Gastroesophageal sphincter (tissue), 4 donors: ENCODE results near the gene IL12B. TPM values are rescaled to one million over a fixed set of nuclear protein-coding genes. Genes with fewer than 3 reads are reported as not detected.

Source experiments
- ATAC-seq: fragments of 150-250 bp; one replicate; pipeline ENCODE4 v1.9.1; 2016; ENCODE audit warnings: mild to moderate bottlenecking, moderate library complexity
- H3K27ac ChIP-seq, 4 donors: fragments of 200-600 bp; sonication (generic) in 3 of 4; 1 replicate in 3 of 4; 2 replicates in 1 of 4; pipeline ENCODE4 v1.5.1; 2016 to 2019
- H3K27me3 ChIP-seq: fragments of 200-600 bp; sonication (generic); one replicate; pipeline ENCODE4 v1.5.1; 2019
- H3K36me3 ChIP-seq, 2 donors: fragments of 200-600 bp; sonication (generic); one replicate each; pipeline ENCODE4 v1.5.1; 2019; ENCODE audit warnings: control low read depth in 1 of 2
- H3K4me1 ChIP-seq, 3 donors: fragments of 200-600 bp; sonication (generic); 1 replicate in 2 of 3; 2 replicates in 1 of 3; pipeline ENCODE4 v1.5.1; 2016 to 2019; ENCODE audit warnings: control low read depth in 2 of 3
- H3K4me3 ChIP-seq, 2 donors: fragments of 200-600 bp; sonication (generic); one replicate each; pipeline ENCODE4 v1.5.1; 2019; ENCODE audit warnings: mild to moderate bottlenecking in 1 of 2, moderate library complexity in 1 of 2
- H3K9me3 ChIP-seq, 3 donors: fragments of 200-600 bp; sonication (generic); one replicate each; pipeline ENCODE4 v1.5.1; 2017 to 2019; ENCODE audit warnings: control low read depth in 2 of 3
- EP300 ChIP-seq: sonication (generic); formaldehyde crosslinking; IDR thresholded peaks from one replicate; pipeline ENCODE4 v1.6.1; 2017; ENCODE audit warnings: antibody characterized with exemption, mild to moderate bottlenecking
- POLR2A ChIP-seq, 2 donors: fragments of 450-650 bp; IDR thresholded peaks; one replicate each; pipeline ENCODE4 v1.6.1; 2017; ENCODE audit warnings: antibody characterized with exemption in 2 of 2, mild to moderate bottlenecking in 2 of 2, moderate library complexity in 1 of 2
- POLR2AphosphoS5 ChIP-seq: sonication (generic); formaldehyde crosslinking; IDR thresholded peaks from one replicate; pipeline ENCODE4 v1.6.1; 2017; ENCODE audit warnings: antibody characterized with exemption
- WGBS, 2 donors: methylation state at CpG; one replicate each; pipeline ENCODE4 v1.1.5; 2018; ENCODE audit warnings: low coverage in 1 of 2; 5-methylcytosine and 5-hydroxymethylcytosine counted together
- total RNA-seq, 4 donors: library from RNA; depleted of rRNA; stranded (reverse); fragments of >200 nt; gene quantifications; one replicate each; pipeline ENCODE4 v1.1.0, GENCODE V29; 2016
- TF ChIP-seq, protein P1 (sequence below), 4 experiments: fragments of 200-600 bp in 2 of 4; fragments of 450-650 bp in 2 of 4; sonication (generic) in 1 of 4; IDR thresholded peaks; one replicate each; pipeline ENCODE4 v1.5.1; 2017 to 2019; ENCODE audit warnings: antibody characterized with exemption in 4 of 4, mild to moderate bottlenecking in 2 of 4, moderate library complexity in 2 of 4

IL12B gene
- total RNA-seq, 4 donors from 2014 or later = not detected

DNA sequence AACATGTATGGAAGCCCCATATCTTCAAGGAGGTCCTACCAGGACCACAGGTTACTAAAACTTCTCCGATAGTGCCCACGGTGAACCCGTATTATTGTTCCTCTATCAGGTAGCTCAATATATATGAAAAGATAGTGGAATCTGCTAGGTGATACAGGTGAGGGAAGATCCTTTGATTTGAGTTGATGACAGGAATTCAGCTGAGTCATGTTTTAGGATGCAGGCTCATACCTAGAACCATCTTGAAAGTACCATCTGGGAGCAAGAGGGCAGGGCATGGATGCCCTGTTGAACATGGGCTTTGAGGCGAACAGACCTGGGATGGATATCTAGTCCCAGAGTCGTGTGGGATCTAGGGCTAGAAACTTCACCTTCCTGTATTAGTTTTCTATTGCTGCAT lies 35.4 kb downstream of the IL12B start:
- Histone ChIP-seq H3K4me1 (no peaks in the 10 kb centered on the region), H3K36me3 (no peaks in the 10 kb centered on the region), H3K9me3 (peaks cover 0 to 23% (median 0%) of the 10 kb centered on the region in 3 donors), H3K4me3 (no peak overlapping the region), H3K27me3 (peaks cover 4% of the 10 kb centered on the region), H3K27ac (no peak overlapping the region)
- TF ChIP-seq POLR2A (IDR thresholded peaks at IDR 0.05) = no peak
- TF ChIP-seq POLR2AphosphoS5 = no peak
- TF ChIP-seq, protein P1, sequence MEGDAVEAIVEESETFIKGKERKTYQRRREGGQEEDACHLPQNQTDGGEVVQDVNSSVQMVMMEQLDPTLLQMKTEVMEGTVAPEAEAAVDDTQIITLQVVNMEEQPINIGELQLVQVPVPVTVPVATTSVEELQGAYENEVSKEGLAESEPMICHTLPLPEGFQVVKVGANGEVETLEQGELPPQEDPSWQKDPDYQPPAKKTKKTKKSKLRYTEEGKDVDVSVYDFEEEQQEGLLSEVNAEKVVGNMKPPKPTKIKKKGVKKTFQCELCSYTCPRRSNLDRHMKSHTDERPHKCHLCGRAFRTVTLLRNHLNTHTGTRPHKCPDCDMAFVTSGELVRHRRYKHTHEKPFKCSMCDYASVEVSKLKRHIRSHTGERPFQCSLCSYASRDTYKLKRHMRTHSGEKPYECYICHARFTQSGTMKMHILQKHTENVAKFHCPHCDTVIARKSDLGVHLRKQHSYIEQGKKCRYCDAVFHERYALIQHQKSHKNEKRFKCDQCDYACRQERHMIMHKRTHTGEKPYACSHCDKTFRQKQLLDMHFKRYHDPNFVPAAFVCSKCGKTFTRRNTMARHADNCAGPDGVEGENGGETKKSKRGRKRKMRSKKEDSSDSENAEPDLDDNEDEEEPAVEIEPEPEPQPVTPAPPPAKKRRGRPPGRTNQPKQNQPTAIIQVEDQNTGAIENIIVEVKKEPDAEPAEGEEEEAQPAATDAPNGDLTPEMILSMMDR (IDR thresholded peaks at IDR 0.05) = no peak
- TF ChIP-seq EP300 = no peak
- WGBS, 2 donors = 95 to 100% methylated on average over 1 to 3 of the region's 5 CpGs
- ATAC-seq = no peak

DNA sequence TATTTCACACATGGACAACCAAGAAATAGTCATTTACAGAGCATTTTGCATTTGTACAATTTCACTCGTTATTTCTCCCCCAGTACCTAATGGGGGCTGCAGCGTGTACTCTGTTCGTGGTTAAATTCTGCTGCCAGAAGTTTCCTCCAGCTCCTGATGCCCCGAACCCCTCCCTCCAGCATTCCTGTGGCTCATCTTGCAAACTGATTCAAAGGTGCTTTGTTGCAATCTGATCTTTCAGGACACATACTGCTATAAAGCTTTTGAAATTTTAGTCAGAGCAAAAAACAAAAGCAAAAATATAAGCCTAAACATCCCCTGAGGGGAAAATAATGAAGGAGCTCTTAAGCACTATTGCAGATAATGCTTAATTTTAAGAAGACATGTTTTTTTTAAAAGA lies 39.5 kb downstream of the IL12B start:
- WGBS, 2 donors = 78 to 91% methylated on average over 3 to 4 of the region's 4 CpGs

DNA sequence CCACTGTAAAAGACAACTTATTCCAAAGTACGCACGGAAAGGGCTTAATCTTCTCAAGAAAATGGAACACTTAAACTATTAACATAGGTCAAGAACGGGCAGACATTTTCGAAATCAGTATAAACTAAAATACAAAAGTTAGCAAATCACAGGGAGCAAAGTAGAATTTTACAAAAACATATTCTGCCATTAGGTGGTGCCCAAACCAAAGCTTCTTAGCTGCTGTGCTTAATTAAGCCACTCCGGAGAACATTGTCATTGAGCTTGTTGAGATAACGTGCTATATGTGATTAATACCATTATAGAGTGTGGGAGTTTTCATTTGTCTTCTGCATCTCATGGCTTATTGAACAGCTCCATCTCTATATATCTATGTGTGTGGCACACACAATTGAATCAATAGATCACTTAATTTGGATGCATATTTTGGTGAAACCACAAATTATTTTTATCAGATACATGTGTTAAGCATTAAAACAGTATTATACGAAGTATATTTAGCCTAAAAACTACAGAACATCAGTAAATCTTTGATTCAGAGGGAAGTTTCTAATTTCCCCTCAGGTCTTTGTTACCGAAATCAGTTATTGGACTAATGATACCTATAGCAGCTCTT lies 43.8 kb downstream of the IL12B start:
- WGBS, 2 donors = 46 to 61% methylated on average over 8 of the region's 8 CpGs
- H3K4me1 ChIP-seq = no peaks in the 10 kb centered on the region
- no peak overlapping the region for H3K4me3 ChIP-seq
- H3K9me3 ChIP-seq = no peaks in the 10 kb centered on the region
- no peak overlapping the region for H3K27ac ChIP-seq
- no peaks in the 10 kb centered on the region for H3K27me3 ChIP-seq
- peaks cover 0 to 33% of the 10 kb centered on the region in 2 donors for H3K36me3 ChIP-seq
- no peak for ATAC-seq
- TF ChIP-seq, protein P1 (IDR thresholded peaks at IDR 0.05) = peak in 3 of 4 experiments; percentile 17 to 26 (median 20)
- no peak for TF ChIP-seq EP300

More for the DNA sequence above, 39.5 kb downstream of the IL12B start:
- Histone ChIP-seq H3K27ac (no peak overlapping the region), H3K27me3 (no peaks in the 10 kb centered on the region), H3K36me3 (peaks cover 0 to 3% of the 10 kb centered on the region in 2 donors), H3K4me1 (no peaks in the 10 kb centered on the region), H3K4me3 (no peak overlapping the region), H3K9me3 (no peaks in the 10 kb centered on the region)
- no peak for ATAC-seq
- no peak for TF ChIP-seq EP300
- TF ChIP-seq, protein P1 (IDR thresholded peaks at IDR 0.05) = no peak

DNA sequence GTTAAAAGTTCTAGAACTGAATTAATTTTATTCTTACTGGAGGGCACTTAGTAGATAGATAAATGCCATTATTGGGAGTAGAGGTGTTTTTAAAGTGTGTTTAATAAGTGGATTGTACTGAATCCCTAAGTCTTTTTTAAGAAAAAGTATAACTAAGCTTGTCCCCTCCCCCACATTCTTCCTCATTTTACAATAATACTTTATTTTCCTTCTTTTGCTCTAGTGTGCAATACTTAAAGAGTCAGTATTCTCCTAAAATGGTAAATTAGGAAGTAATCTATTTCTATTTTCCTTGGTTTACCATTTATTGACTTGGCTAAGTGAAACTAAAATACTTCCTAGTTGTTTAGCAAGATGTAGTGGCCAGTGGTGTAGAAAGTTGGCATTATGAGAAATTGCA lies 55.6 kb downstream of the IL12B start:
- TF ChIP-seq, protein P1 (IDR thresholded peaks at IDR 0.05) = no peak
- no peak for TF ChIP-seq POLR2AphosphoS5
- H3K36me3 ChIP-seq = peaks cover 0 to 90% of the 10 kb centered on the region in 2 donors
- no peak overlapping the region for H3K4me3 ChIP-seq
- no peaks in the 10 kb centered on the region for H3K4me1 ChIP-seq
- H3K27me3 ChIP-seq = no peaks in the 10 kb centered on the region
- no peak overlapping the region for H3K27ac ChIP-seq
- H3K9me3 ChIP-seq = no peaks in the 10 kb centered on the region
- ATAC-seq = no peak

DNA sequence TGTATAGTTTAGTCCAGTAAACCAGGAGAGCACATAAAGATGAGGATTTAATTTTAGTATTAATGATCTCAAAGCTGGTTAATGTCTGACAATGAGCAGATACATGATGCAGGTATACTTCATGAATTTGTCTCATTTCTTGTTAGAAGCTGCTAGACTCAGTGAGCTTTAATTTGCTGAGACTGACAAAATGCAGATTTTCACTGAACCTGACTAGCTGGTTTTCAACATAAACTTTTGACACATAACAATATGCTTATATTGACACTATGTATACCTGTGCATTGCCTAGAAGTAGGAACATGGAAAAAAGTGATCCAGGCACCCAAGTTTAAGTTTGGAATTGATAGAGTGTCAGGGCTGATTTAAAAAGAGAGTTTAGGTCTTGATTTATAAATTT lies 56.4 kb downstream of the IL12B start:
- no peak overlapping the region for H3K27ac ChIP-seq
- no peaks in the 10 kb centered on the region for H3K4me1 ChIP-seq
- peaks cover 0 to 90% of the 10 kb centered on the region in 2 donors for H3K36me3 ChIP-seq
- no peak for ATAC-seq
- H3K4me3 ChIP-seq = no peak overlapping the region
- no peaks in the 10 kb centered on the region for H3K9me3 ChIP-seq
- TF ChIP-seq POLR2AphosphoS5 = no peak
- TF ChIP-seq, protein P1 (IDR thresholded peaks at IDR 0.05) = no peak
- TF ChIP-seq EP300 = no peak
- TF ChIP-seq POLR2A (IDR thresholded peaks at IDR 0.05) = no peak
- H3K27me3 ChIP-seq = no peaks in the 10 kb centered on the region
